Ascending aorta (tissue), 2 donors: ENCODE measurements around the gene TRIM63. TPM values are rescaled to one million over a fixed set of nuclear protein-coding genes. Genes with fewer than 3 reads are reported as not detected.
"Not testable (repeated sequence)": the region's sequence is repeated elsewhere in the genome, so short reads cannot be mapped to it uniquely, and the experiment has no call there.

Source experiments
- DNase-seq, 2 donors: peaks; one replicate each; pipeline ENCODE4 v3.0.0-alpha.2; 2019; ENCODE audit warnings: low spot score in 2 of 2
- H3K27ac ChIP-seq, 2 donors: fragments of 200-600 bp; sonication (generic); one replicate each; pipeline ENCODE4 v1.5.1; 2016 to 2017; ENCODE audit warnings: mild to moderate bottlenecking in 1 of 2
- H3K27me3 ChIP-seq: fragments of 200-600 bp; sonication (generic); one replicate; pipeline ENCODE4 v1.5.1; 2017
- H3K36me3 ChIP-seq, 2 donors: fragments of 200-600 bp; sonication (generic); one replicate each; pipeline ENCODE4 v1.5.1; 2016
- H3K4me1 ChIP-seq, 2 donors: fragments of 200-600 bp; sonication (generic); one replicate each; pipeline ENCODE4 v1.5.1; 2016 to 2017; ENCODE audit warnings: mild to moderate bottlenecking in 1 of 2
- H3K4me3 ChIP-seq, 2 donors: fragments of 200-600 bp; sonication (generic); one replicate each; pipeline ENCODE4 v1.5.1; 2016 to 2017; ENCODE audit warnings: mild to moderate bottlenecking in 1 of 2
- H3K9me3 ChIP-seq, 2 donors: fragments of 200-600 bp; sonication (generic); one replicate each; pipeline ENCODE4 v1.5.1; 2016
- CTCF ChIP-seq, 3 experiments: fragments of 200-600 bp in 2 of 3; fragments of 450-650 bp in 1 of 3; sonication (generic) in 2 of 3; IDR thresholded peaks; one replicate each; pipeline ENCODE4 v1.5.1; 2016 to 2019; ENCODE audit warnings: antibody characterized with exemption in 3 of 3, mild to moderate bottlenecking in 1 of 3, moderate library complexity in 1 of 3
- intact Hi-C: fragments of 100-400 bp; cut with DNase I; formaldehyde crosslinking; loops from one replicate; pipeline ENCODE4 v1.15.1; 2023
- total RNA-seq: library from RNA; depleted of rRNA; stranded (reverse); fragments of >200 nt; gene quantifications from one replicate; pipeline ENCODE4 v1.1.0, GENCODE V29; 2016

TRIM63 gene
- total RNA-seq, 1 donor from 2014 or later: not detected

- DNase-seq: peak in 1 of 2 donors; percentile 16
- peaks cover 0 to 16% of the 10 kb centered on the region in 2 donors for H3K4me1 ChIP-seq
- peaks cover 0 to 2% of the 10 kb centered on the region in 2 donors for H3K36me3 ChIP-seq
- H3K27ac ChIP-seq: no peak overlapping the region
- H3K9me3 ChIP-seq: no peaks in the 10 kb centered on the region
- H3K4me3 ChIP-seq: peak overlapping the region in 1 of 2 donors; percentile 92
- intact Hi-C loops: loop anchor here (2.0 kb wide), 3 partner anchors 75 to 169 kb away; partner anchors contain the start of gene CEP85
- no peaks in the 10 kb centered on the region for H3K27me3 ChIP-seq
- TF ChIP-seq CTCF (IDR thresholded peaks at IDR 0.05): no peak
Measured at GRCh38 chr1:26109229-26110164, 42.1 kb upstream of the TRIM63 start.

GRCh38 chr1:26105226-26105548, 37.8 kb upstream of the TRIM63 start:
- H3K9me3 ChIP-seq, H3K27ac ChIP-seq, DNase-seq, H3K4me1 ChIP-seq, H3K27me3 ChIP-seq, H3K4me3 ChIP-seq, H3K36me3 ChIP-seq: not testable (repeated sequence)
- intact Hi-C loops: loop anchor here (1.0 kb wide), 2 partner anchors 40 to 59 kb away; no protein-coding TSS in a partner anchor

- Histone ChIP-seq H3K4me3 (no peak overlapping the region), H3K9me3 (no peaks in the 10 kb centered on the region), H3K36me3 (no peaks in the 10 kb centered on the region), H3K27ac (no peak overlapping the region), H3K27me3 (no peaks in the 10 kb centered on the region), H3K4me1 (no peaks in the 10 kb centered on the region)
- no peak for TF ChIP-seq CTCF (IDR thresholded peaks at IDR 0.05)
- intact Hi-C loops: loop anchor here (5.0 kb wide), 1 partner anchor 220 kb away; no protein-coding TSS in a partner anchor
- peak in 1 of 2 donors; percentile 7 for DNase-seq
Measured at GRCh38 chr1:26102526-26102925, 35.1 kb upstream of the TRIM63 start.

GRCh38 chr1:26102119-26102518, 34.7 kb upstream of the TRIM63 start:
- H3K4me1 ChIP-seq: no peaks in the 10 kb centered on the region
- H3K27me3 ChIP-seq: no peaks in the 10 kb centered on the region
- intact Hi-C loops: loop anchor here (5.0 kb wide), 1 partner anchor 220 kb away; no protein-coding TSS in a partner anchor
- H3K4me3 ChIP-seq: no peak overlapping the region
- no peak for TF ChIP-seq CTCF (IDR thresholded peaks at IDR 0.05)
- H3K9me3 ChIP-seq: no peaks in the 10 kb centered on the region
- H3K27ac ChIP-seq: no peak overlapping the region
- no peaks in the 10 kb centered on the region for H3K36me3 ChIP-seq
- DNase-seq: no peak

GRCh38 chr1:26100204-26100603, 32.8 kb upstream of the TRIM63 start:
- H3K36me3 ChIP-seq, H3K9me3 ChIP-seq, H3K27me3 ChIP-seq, H3K4me3 ChIP-seq, H3K4me1 ChIP-seq, H3K27ac ChIP-seq: not testable (repeated sequence)
- intact Hi-C loops: loop anchor here (5.0 kb wide), 1 partner anchor 222 kb away; no protein-coding TSS in a partner anchor
- DNase-seq: peak in 1 of 2 donors; percentile 21

- Histone ChIP-seq H3K4me1 (no peaks in the 10 kb centered on the region), H3K27ac (no peak overlapping the region), H3K4me3 (no peak overlapping the region), H3K27me3 (no peaks in the 10 kb centered on the region), H3K36me3 (no peaks in the 10 kb centered on the region), H3K9me3 (no peaks in the 10 kb centered on the region)
- no peak for TF ChIP-seq CTCF (IDR thresholded peaks at IDR 0.05)
- DNase-seq: no peak
- intact Hi-C loops: loop anchor here (5.0 kb wide), 1 partner anchor 223 kb away; no protein-coding TSS in a partner anchor
Measured at GRCh38 chr1:26099780-26100179, 32.4 kb upstream of the TRIM63 start.
